K562 (cell line): Measurements from ENCODE around the gene ZFYVE19. TPM values are rescaled to one million over a fixed set of nuclear protein-coding genes. Genes with fewer than 3 reads are reported as not detected.
A peak's percentile ranks its signal among the peaks of the same experiment; 100 is the strongest.

Experiments used
- ATF1 ChIP-seq, 2 experiments: fragments of 450-650 bp in 1 of 2; IDR thresholded peaks; 2 replicates each; pipeline ENCODE4 v1.6.1; 2016; ENCODE audit warnings: missing compliant biosample characterization in 1 of 2, missing genetic modification characterization in 1 of 2
- CC2D1A ChIP-seq: fragments of 450-650 bp; IDR thresholded peaks from 2 replicates; pipeline ENCODE4 v1.6.1; 2017; ENCODE audit warnings: mild to moderate bottlenecking
- DPF2 ChIP-seq: fragments of 450-650 bp; IDR thresholded peaks from 2 replicates; pipeline ENCODE4 v1.6.1; 2016
- L3MBTL2 ChIP-seq: fragments of 450-650 bp; IDR thresholded peaks from 2 replicates; pipeline ENCODE4 v1.6.1; 2016; ENCODE audit warnings: mild to moderate bottlenecking, moderate library complexity
- NBN ChIP-seq: fragments of 450-650 bp; IDR thresholded peaks from 2 replicates; pipeline ENCODE4 v1.6.1; 2016; ENCODE audit warnings: low read depth, mild to moderate bottlenecking
- NCOA6 ChIP-seq: fragments of 450-650 bp; IDR thresholded peaks from 2 replicates; pipeline ENCODE4 v1.6.1; 2017; ENCODE audit warnings: mild to moderate bottlenecking
- RBM14 ChIP-seq: fragments of 200-400 bp; formaldehyde crosslinking; IDR thresholded peaks from 2 replicates; pipeline ENCODE4 v1.6.1; 2018; ENCODE audit warnings: low read depth, mild to moderate bottlenecking, low read length, moderate library complexity, borderline replicate concordance; ENCODE audit not compliant: insufficient read depth
- XRCC5 ChIP-seq: fragments of 200-400 bp; formaldehyde crosslinking; IDR thresholded peaks from 2 replicates; pipeline ENCODE4 v1.6.1; 2017; ENCODE audit warnings: low read depth, mild to moderate bottlenecking, low read length
- ZKSCAN8 ChIP-seq: fragments of 200-800 bp; sonication (Bioruptor generic); IDR thresholded peaks from 2 replicates; pipeline ENCODE4 v1.6.1; 2016; ENCODE audit warnings: missing genetic modification characterization, missing compliant biosample characterization
- polyA plus RNA-seq, 8 experiments: library from polyadenylated mRNA; depleted of rRNA in 4 of 8; stranded (reverse) in 5 of 8; unstranded in 3 of 8; fragments of >200 nt; fragmentation: Nextera tagmentation in 2 of 8; fragmentation: Illumina TruSeq in 1 of 8; extraction: Ambion mirVana in 2 of 8; extraction: Trizol in 1 of 8; gene quantifications; 2 replicates each; pipeline versions ENCODE4 v1.2.1 to v1.2.3, GENCODE V29; 2011 to 2014; ENCODE audit warnings: inconsistent platforms in 1 of 8, missing spikeins in 1 of 8
- total RNA-seq, 7 experiments: library from RNA; depleted of rRNA in 6 of 7; stranded (reverse); fragments of >200 nt in 6 of 7; fragmentation: Illumina TruSeq in 2 of 7; extraction: Trizol in 2 of 7; gene quantifications; 2 replicates each; pipeline versions ENCODE4 v1.2.1 to v1.2.3, GENCODE V29; 2011 to 2021; ENCODE audit warnings: low replicate concordance in 1 of 7
- TF ChIP-seq, protein P1 (sequence below), 2 experiments: fragments of 450-650 bp; IDR thresholded peaks; 2 replicates each; pipeline ENCODE4 v1.6.1; 2016
- TF ChIP-seq, protein P2 (sequence below): fragments of 250-450 bp; sonication (Bioruptor Pico); IDR thresholded peaks from 2 replicates; pipeline ENCODE4 v1.9.0; 2021; ENCODE audit warnings: mild to moderate bottlenecking, inconsistent platforms
- TF ChIP-seq, protein P3 (sequence below): fragments of 250-450 bp; sonication (Bioruptor Pico); IDR thresholded peaks from 2 replicates; pipeline ENCODE4 v1.8.0; 2021; ENCODE audit warnings: moderate library complexity, mild to moderate bottlenecking, inconsistent platforms
- TF ChIP-seq, protein P4 (sequence below): fragments of 450-650 bp; IDR thresholded peaks from 2 replicates; pipeline ENCODE4 v1.6.1; 2017; ENCODE audit warnings: mild to moderate bottlenecking, moderate library complexity
- TF ChIP-seq, protein P5 (sequence below): sonication (generic); formaldehyde crosslinking; IDR thresholded peaks from 2 replicates; pipeline ENCODE4 v1.8.1; 2022; ENCODE audit warnings: missing genetic modification reagents
- TF ChIP-seq, protein P6 (sequence below): IDR thresholded peaks from 2 replicates; pipeline ENCODE4 v1.6.1; 2014; ENCODE audit warnings: antibody characterized with exemption
- TF ChIP-seq, protein P7 (sequence below): sonication (generic); formaldehyde crosslinking; IDR thresholded peaks from 2 replicates; pipeline ENCODE4 v1.8.0; 2022; ENCODE audit warnings: mild to moderate bottlenecking, missing genetic modification reagents

The ZFYVE19 gene
- total and polyA plus RNA-seq, 9 of the 15 experiments (the other 6 are each of a cell fraction or from before 2014, with no cell fraction given): 1.5 to 36.8 (median 19.9) TPM

DNA sequence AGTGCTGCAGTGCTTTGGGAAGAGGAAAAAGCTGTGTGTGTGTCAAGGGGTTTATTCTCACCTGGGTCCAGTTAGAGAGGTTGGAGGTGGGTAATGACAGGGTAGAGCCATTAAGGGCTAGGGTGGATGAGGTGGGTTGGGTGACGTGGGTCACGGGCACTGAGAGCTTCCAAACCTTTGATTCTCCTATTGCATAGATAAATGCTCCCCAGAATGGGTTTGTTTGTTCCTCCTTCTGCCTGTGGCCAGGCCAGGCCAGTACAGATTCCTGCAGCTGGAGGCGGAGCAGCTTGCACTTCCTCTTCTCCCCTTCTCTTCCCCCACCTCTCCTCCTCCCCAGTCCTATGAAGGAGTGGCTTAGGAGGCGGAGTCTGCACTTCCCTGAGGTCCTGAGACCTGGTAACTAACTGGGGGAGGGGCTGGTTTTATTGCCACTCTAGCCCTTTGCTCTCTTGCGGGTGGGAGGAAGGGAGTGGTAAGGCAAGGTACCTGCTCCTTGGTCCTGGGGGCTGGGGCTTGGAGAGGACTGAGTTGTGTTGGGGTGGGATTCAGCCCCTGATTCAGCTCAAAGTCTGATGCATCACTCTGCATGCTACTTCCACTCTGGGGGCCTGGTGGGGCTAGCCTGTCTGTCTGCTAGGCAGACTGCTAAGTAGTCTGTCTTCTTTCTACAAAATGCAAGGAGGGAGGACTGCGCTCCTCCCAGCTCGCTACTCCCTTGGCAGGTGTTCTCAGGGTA lies 40.5 kb downstream of the ZFYVE19 start (continued):
- TF ChIP-seq, protein P1, sequence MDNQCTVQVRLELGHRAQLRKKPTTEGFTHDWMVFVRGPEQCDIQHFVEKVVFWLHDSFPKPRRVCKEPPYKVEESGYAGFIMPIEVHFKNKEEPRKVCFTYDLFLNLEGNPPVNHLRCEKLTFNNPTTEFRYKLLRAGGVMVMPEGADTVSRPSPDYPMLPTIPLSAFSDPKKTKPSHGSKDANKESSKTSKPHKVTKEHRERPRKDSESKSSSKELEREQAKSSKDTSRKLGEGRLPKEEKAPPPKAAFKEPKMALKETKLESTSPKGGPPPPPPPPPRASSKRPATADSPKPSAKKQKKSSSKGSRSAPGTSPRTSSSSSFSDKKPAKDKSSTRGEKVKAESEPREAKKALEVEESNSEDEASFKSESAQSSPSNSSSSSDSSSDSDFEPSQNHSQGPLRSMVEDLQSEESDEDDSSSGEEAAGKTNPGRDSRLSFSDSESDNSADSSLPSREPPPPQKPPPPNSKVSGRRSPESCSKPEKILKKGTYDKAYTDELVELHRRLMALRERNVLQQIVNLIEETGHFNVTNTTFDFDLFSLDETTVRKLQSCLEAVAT (IDR thresholded peaks at IDR 0.05): no peak
- TF ChIP-seq RBM14: no peak
- TF ChIP-seq, protein P2, sequence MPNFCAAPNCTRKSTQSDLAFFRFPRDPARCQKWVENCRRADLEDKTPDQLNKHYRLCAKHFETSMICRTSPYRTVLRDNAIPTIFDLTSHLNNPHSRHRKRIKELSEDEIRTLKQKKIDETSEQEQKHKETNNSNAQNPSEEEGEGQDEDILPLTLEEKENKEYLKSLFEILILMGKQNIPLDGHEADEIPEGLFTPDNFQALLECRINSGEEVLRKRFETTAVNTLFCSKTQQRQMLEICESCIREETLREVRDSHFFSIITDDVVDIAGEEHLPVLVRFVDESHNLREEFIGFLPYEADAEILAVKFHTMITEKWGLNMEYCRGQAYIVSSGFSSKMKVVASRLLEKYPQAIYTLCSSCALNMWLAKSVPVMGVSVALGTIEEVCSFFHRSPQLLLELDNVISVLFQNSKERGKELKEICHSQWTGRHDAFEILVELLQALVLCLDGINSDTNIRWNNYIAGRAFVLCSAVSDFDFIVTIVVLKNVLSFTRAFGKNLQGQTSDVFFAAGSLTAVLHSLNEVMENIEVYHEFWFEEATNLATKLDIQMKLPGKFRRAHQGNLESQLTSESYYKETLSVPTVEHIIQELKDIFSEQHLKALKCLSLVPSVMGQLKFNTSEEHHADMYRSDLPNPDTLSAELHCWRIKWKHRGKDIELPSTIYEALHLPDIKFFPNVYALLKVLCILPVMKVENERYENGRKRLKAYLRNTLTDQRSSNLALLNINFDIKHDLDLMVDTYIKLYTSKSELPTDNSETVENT (CRISPR knock-in tag): no peak
- TF ChIP-seq, protein P3, sequence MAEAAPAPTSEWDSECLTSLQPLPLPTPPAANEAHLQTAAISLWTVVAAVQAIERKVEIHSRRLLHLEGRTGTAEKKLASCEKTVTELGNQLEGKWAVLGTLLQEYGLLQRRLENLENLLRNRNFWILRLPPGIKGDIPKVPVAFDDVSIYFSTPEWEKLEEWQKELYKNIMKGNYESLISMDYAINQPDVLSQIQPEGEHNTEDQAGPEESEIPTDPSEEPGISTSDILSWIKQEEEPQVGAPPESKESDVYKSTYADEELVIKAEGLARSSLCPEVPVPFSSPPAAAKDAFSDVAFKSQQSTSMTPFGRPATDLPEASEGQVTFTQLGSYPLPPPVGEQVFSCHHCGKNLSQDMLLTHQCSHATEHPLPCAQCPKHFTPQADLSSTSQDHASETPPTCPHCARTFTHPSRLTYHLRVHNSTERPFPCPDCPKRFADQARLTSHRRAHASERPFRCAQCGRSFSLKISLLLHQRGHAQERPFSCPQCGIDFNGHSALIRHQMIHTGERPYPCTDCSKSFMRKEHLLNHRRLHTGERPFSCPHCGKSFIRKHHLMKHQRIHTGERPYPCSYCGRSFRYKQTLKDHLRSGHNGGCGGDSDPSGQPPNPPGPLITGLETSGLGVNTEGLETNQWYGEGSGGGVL (CRISPR knock-in tag): no peak
- no peak for TF ChIP-seq L3MBTL2
- 0 out of 2 replicates have a peak, but pooled peaks have one; percentile 67 for TF ChIP-seq NBN
- no peak for TF ChIP-seq CC2D1A
- no peak for TF ChIP-seq ATF1 (CRISPR knock-in tag; IDR thresholded peaks at IDR 0.05)
- TF ChIP-seq ATF1 (tag; IDR thresholded peaks at IDR 0.05): no peak
- TF ChIP-seq, protein P4, sequence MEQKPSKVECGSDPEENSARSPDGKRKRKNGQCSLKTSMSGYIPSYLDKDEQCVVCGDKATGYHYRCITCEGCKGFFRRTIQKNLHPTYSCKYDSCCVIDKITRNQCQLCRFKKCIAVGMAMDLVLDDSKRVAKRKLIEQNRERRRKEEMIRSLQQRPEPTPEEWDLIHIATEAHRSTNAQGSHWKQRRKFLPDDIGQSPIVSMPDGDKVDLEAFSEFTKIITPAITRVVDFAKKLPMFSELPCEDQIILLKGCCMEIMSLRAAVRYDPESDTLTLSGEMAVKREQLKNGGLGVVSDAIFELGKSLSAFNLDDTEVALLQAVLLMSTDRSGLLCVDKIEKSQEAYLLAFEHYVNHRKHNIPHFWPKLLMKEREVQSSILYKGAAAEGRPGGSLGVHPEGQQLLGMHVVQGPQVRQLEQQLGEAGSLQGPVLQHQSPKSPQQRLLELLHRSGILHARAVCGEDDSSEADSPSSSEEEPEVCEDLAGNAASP: no peak
- 0 out of 2 replicates have a peak, but pooled peaks have one; percentile 40 for TF ChIP-seq XRCC5
- TF ChIP-seq ZKSCAN8 (CRISPR knock-in tag): no peak
- TF ChIP-seq, protein P5, sequence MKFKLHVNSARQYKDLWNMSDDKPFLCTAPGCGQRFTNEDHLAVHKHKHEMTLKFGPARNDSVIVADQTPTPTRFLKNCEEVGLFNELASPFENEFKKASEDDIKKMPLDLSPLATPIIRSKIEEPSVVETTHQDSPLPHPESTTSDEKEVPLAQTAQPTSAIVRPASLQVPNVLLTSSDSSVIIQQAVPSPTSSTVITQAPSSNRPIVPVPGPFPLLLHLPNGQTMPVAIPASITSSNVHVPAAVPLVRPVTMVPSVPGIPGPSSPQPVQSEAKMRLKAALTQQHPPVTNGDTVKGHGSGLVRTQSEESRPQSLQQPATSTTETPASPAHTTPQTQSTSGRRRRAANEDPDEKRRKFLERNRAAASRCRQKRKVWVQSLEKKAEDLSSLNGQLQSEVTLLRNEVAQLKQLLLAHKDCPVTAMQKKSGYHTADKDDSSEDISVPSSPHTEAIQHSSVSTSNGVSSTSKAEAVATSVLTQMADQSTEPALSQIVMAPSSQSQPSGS: no peak
- TF ChIP-seq, protein P6, sequence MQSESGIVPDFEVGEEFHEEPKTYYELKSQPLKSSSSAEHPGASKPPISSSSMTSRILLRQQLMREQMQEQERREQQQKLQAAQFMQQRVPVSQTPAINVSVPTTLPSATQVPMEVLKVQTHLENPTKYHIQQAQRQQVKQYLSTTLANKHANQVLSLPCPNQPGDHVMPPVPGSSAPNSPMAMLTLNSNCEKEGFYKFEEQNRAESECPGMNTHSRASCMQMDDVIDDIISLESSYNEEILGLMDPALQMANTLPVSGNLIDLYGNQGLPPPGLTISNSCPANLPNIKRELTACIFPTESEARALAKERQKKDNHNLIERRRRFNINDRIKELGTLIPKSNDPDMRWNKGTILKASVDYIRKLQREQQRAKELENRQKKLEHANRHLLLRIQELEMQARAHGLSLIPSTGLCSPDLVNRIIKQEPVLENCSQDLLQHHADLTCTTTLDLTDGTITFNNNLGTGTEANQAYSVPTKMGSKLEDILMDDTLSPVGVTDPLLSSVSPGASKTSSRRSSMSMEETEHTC: no peak
- TF ChIP-seq DPF2: peak; percentile 47; the same call in 1 of the 2 replicates
- no peak for TF ChIP-seq NCOA6
- TF ChIP-seq, protein P7, sequence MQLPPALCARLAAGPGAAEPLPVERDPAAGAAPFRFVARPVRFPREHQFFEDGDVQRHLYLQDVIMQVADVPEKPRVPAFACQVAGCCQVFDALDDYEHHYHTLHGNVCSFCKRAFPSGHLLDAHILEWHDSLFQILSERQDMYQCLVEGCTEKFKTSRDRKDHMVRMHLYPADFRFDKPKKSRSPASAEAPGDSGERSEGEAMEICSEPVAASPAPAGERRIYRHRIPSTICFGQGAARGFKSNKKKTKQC (CRISPR knock-in tag): no peak
